Coronary artery (tissue), 2 donors: ENCODE data around the gene TBC1D5.

ENCODE experiments used
- DNase-seq: peaks from one replicate; pipeline ENCODE4 v3.0.0-alpha.2; 2017; ENCODE audit warnings: low spot score
- H3K27ac ChIP-seq, 2 donors: fragments of 200-600 bp; sonication (generic); one replicate each; pipeline ENCODE4 v1.5.1; 2016 to 2019
- H3K4me3 ChIP-seq: fragments of 200-600 bp; sonication (generic); 2 replicates; pipeline ENCODE4 v1.5.1; 2016; ENCODE audit warnings: mild to moderate bottlenecking, moderate library complexity
- TF ChIP-seq, protein P1 (sequence below): fragments of 200-600 bp; sonication (generic); IDR thresholded peaks from one replicate; pipeline ENCODE4 v1.5.1; 2019; ENCODE audit warnings: antibody characterized with exemption

Gene TBC1D5

DNA sequence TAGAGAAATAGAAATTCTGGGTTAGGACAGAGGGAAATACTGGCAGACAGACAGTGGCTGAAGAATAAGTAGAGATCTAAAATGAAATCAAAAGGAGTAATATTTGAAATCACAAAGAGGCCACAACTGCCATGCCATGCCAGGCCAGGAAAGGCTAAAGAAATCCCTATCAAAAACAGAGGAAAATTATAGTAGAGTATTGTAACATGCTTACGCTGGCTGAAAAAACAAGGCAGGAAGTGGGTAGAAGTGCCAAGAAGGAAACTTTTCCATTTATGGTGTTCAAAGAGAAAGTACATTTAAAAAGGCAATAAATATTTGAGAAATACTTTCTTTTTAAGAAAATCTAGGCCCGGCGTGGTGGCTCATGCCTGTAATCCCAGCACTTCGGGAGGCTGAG is 442.0 kb downstream of the TBC1D5 start:
- TF ChIP-seq, protein P1, sequence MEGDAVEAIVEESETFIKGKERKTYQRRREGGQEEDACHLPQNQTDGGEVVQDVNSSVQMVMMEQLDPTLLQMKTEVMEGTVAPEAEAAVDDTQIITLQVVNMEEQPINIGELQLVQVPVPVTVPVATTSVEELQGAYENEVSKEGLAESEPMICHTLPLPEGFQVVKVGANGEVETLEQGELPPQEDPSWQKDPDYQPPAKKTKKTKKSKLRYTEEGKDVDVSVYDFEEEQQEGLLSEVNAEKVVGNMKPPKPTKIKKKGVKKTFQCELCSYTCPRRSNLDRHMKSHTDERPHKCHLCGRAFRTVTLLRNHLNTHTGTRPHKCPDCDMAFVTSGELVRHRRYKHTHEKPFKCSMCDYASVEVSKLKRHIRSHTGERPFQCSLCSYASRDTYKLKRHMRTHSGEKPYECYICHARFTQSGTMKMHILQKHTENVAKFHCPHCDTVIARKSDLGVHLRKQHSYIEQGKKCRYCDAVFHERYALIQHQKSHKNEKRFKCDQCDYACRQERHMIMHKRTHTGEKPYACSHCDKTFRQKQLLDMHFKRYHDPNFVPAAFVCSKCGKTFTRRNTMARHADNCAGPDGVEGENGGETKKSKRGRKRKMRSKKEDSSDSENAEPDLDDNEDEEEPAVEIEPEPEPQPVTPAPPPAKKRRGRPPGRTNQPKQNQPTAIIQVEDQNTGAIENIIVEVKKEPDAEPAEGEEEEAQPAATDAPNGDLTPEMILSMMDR, result no peak
- no peak overlapping the region for H3K4me3 ChIP-seq
- no peak for DNase-seq
- H3K27ac ChIP-seq, result no peak overlapping the region

DNA sequence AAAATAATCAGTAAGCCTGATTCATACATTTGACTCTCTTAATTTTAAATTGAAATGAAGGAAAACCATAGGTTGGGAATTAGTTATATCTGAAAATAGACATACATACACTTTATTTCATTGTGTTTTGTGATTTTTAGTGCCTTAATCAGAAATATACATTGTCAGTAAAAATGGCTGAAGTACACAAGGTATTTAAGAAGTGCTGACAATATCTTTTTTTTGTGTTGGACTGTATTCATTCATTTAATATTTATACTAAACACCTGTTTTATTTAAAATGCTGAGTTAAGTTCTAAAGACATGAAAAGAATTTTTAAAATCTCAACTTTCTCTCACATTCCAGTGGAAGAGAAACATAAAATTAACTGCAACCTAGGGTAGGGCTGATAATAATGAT is 444.4 kb downstream of the TBC1D5 start:
- no peak for DNase-seq
- TF ChIP-seq, protein P1, result no peak
- no peak overlapping the region for H3K27ac ChIP-seq
- H3K4me3 ChIP-seq, result no peak overlapping the region

DNA sequence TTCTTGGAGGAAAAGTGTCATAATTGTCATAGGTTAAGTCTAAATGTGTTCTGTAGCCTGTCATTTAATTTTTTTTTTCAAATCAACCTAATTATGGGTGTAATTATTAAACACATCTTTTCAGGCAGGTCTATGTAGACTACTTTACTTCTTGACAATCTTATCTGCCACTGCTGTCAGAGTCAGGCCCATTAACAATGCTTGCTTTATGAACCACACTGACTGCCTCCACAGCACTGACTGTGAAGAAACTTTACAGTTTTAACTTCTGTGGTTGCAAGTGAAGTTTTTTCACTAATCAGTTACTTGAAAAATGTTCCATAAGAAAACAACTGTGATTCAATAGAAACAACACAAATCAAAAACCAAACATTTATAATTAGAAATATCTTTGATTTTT is 449.9 kb downstream of the TBC1D5 start:
- TF ChIP-seq, protein P1, result no peak
- Histone ChIP-seq H3K27ac (no peak overlapping the region), H3K4me3 (no peak overlapping the region)
- no peak for DNase-seq

DNA sequence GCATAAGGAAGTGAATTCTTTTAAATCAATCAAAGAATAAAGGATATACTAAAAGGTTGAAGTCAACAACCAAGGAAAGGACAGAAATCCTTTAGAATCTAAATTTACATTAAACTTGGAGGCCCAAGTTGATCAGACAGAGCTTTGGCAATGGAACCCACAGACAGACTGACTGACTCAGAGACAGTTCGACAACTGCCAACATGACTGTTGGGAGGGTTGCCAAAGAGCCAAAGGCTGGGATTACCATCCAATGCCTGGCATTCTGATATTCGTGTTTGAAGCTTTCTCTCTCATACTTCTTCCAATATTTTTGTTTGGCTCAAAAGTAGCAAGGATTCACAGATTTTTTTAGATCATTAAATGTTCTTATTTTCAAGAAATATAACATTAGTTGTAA is 451.5 kb downstream of the TBC1D5 start:
- Histone ChIP-seq H3K4me3 (no peak overlapping the region), H3K27ac (no peak overlapping the region)
- no peak for DNase-seq
- TF ChIP-seq, protein P1, result no peak

DNA sequence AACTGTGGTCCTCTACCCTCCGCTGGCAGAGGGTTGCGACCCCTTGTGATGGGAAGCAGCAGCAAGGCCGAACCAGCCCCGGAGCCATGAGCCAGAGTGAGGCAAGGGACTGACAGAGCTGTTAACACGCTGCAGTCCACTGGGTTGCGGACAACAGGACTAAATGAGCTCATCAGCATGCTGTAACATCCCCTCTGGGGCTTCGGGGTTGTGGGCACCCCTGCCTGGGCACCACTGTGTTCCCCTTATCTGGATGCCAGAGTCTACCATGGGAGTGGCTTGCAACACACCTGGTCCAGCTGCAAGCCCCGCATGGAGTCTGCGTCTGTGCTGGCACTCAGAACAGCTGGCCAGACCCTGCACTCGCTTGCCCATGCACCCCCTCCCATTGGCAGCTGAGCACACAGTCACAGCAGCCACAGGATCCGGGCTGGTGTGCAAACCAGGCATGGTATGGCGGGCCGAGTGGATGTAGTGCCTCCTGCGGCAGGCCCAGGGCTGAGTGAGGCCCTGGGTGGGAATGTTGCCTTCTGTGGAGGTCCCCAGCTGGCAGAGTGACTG is 453.5 kb downstream of the TBC1D5 start:
- Histone ChIP-seq H3K4me3 (no peak overlapping the region), H3K27ac (no peak overlapping the region)
- DNase-seq, result no peak
- TF ChIP-seq, protein P1, result no peak

DNA sequence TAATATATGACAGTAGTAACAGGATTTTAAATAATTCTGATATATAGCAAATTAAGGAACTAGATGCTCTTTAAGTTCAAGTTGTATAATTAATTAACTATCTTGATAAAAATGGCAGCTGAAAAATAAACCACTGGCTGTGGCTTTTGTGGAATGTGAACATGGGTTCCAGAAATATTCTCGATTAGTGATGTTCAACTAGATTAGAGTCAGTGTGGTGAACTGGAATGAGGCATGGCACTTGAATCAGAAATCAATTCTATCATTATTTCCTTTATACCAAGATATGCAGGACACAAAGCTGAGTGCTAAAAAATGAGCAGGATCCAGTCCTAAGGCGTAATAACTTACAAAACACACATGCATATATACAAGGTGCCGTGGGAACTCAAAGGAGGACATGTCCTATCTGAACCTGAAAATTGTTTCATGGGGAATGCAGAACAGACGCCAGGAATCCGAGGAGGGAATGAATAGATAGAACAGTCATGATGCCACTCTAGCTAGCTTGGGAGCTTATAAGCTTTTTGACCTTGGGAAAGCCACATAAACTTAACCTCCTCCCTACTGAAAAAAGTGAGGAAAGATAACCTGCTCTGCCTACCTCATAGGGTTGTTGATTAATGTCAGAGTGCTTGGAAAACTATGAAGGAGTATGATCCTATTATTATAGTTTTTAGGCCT is 455.3 kb downstream of the TBC1D5 start:
- H3K4me3 ChIP-seq, result no peak overlapping the region
- no peak for DNase-seq
- H3K27ac ChIP-seq, result no peak overlapping the region
- TF ChIP-seq, protein P1, result no peak

DNA sequence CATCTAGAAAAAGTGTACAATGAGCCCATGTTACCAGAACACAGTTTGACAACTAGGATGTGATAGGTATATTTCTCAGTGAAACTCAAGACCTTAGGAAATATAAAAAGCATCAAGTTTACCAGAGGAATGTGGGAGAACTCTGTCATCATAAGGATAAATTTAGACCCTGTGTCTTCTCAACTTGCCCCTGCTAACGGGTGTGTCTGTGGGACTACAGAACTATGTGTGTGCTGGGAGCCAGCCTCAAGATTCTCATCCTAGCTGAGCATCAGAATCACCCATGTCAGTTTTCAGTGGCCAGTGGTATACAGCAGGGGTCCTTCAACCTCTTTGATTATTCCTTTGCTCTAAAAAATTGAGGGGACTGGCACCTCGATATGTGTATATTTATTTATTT is 464.4 kb downstream of the TBC1D5 start:
- Histone ChIP-seq H3K27ac (no peak overlapping the region), H3K4me3 (no peak overlapping the region)
- DNase-seq, result no peak
- TF ChIP-seq, protein P1, result no peak
